ENCODE data around the gene RASGRF1. TPM values are rescaled to one million over a fixed set of nuclear protein-coding genes. Genes with fewer than 3 reads are reported as not detected.

RASGRF1 gene
- total RNA-seq, 2 experiments from 2014 or later: not detected

DNA sequence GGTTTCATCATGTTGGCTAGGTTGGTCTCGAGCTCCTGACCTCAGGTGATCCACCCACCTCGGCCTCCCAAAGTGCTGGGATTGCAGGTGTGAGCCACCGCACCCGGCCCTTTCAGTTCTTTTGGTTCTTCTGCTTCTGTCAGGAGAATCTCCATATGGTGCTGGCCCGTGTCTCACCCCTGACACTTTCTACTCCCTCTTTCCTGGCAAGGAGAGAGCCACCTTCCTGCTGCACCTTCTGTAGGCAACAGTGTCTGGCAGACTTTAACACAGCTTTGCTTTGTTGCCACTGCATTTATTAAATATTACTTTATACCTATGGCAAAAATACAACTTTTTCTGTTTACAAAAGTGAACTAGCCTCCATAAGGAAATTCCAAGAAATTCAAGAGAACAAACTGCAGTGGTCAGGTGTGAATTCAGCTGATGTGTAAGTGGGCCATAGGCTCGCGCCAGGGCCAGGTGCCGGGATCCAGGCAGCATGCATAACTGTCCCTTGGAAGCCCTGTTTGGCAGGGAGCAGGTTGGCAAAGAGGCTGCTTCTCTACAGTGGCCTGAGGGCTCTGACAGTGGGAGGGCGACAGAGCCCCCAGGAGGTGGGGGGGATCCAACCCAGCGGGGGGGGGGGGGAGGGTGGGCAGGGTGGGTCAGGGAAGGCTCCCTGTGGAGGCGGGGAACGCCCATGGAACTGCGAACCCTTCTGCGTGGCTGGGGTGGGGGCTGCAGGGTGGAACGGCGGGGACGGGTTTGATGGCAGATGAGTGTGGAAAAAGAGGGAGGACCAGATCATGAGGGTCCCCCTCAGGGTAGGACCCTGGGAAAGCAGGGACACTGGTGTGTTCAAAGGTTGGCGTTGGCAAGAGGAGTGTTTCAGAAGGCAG lies 166.9 kb downstream of the RASGRF1 start:
- no peaks in the 10 kb centered on the region for H3K9me3 Mint-ChIP-seq
- Histone ChIP-seq H3K36me3 (ENCODE audit: insufficient read depth, low read length) (peaks cover 58% of the 10 kb centered on the region), H3K27me3 (ENCODE audit: control insufficient read depth in 1 of 2, insufficient read depth in 2 of 2, low read length in 2 of 2) (no peaks in the 10 kb centered on the region), H3K9me3 (ENCODE audit: control insufficient read depth in 1 of 2, insufficient read depth in 1 of 2, low read length in 2 of 2) (no peaks in the 10 kb centered on the region), H3K4me1 (ENCODE audit: insufficient read depth, low read length) (no peaks in the 10 kb centered on the region), H3K4me3 (ENCODE audit: low read length) (no peak overlapping the region), H3K27ac (ENCODE audit: low read depth in 1 of 2, low read length in 2 of 2) (no peak overlapping the region)
- H3K27me3 Mint-ChIP-seq: no peaks in the 10 kb centered on the region
- peaks cover 42% of the 10 kb centered on the region for H3K36me3 Mint-ChIP-seq (ENCODE audit: low read depth)
- no peaks in the 10 kb centered on the region for H3K4me1 Mint-ChIP-seq (ENCODE audit: low read depth)
- CTCF ChIA-PET: no interaction called here
- H3K4me3 Mint-ChIP-seq: no peak overlapping the region
- intact Hi-C loops (cut with DNase I, micrococcal nuclease): no loop called here
- POLR2A ChIA-PET: no interaction called here
- ATAC-seq (ENCODE audit: poor library complexity) (no peak), DNase-seq (no peak)
- no peak overlapping the region for H3K27ac Mint-ChIP-seq
- TF ChIP-seq, protein P1, sequence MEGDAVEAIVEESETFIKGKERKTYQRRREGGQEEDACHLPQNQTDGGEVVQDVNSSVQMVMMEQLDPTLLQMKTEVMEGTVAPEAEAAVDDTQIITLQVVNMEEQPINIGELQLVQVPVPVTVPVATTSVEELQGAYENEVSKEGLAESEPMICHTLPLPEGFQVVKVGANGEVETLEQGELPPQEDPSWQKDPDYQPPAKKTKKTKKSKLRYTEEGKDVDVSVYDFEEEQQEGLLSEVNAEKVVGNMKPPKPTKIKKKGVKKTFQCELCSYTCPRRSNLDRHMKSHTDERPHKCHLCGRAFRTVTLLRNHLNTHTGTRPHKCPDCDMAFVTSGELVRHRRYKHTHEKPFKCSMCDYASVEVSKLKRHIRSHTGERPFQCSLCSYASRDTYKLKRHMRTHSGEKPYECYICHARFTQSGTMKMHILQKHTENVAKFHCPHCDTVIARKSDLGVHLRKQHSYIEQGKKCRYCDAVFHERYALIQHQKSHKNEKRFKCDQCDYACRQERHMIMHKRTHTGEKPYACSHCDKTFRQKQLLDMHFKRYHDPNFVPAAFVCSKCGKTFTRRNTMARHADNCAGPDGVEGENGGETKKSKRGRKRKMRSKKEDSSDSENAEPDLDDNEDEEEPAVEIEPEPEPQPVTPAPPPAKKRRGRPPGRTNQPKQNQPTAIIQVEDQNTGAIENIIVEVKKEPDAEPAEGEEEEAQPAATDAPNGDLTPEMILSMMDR (IDR thresholded peaks at IDR 0.05): no peak

DNA sequence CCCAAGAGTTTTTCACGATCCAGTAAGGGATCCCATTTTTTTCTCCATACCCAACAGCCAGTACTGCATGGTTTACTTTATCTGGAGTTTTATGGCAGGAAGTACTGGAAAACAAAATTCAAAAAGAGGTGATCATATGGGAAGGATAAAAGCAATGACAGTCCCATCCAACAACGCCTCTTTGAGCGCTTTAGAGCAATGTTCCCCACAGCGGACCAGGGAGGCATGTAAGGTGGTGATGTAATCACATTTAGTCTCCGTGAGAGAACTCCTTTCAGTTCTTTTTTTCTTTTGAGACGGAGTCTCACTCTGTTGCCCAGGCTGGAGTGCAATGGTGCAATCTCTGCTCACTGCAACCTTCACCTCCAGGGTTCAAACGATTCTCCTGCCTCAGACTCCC lies 167.6 kb downstream of the RASGRF1 start:
- Mint-ChIP-seq H3K27me3 (no peaks in the 10 kb centered on the region), H3K4me1 (ENCODE audit: low read depth) (no peaks in the 10 kb centered on the region), H3K4me3 (no peak overlapping the region), H3K27ac (no peak overlapping the region), H3K9me3 (no peaks in the 10 kb centered on the region), H3K36me3 (ENCODE audit: low read depth) (peaks cover 47% of the 10 kb centered on the region)
- H3K9me3 ChIP-seq (ENCODE audit: control insufficient read depth in 1 of 2, insufficient read depth in 1 of 2, low read length in 2 of 2): no peaks in the 10 kb centered on the region
- peaks cover 64% of the 10 kb centered on the region for H3K36me3 ChIP-seq (ENCODE audit: insufficient read depth, low read length)
- DNase-seq: no peak
- ChIA-PET POLR2A (no interaction called here), CTCF (no interaction called here)
- intact Hi-C loops (cut with DNase I, micrococcal nuclease): no loop called here
- no peaks in the 10 kb centered on the region for H3K4me1 ChIP-seq (ENCODE audit: insufficient read depth, low read length)
- no peak for ATAC-seq (ENCODE audit: poor library complexity)
- no peaks in the 10 kb centered on the region for H3K27me3 ChIP-seq (ENCODE audit: control insufficient read depth in 1 of 2, insufficient read depth in 2 of 2, low read length in 2 of 2)
- no peak overlapping the region for H3K4me3 ChIP-seq (ENCODE audit: low read length)
- no peak overlapping the region for H3K27ac ChIP-seq (ENCODE audit: low read depth in 1 of 2, low read length in 2 of 2)
- TF ChIP-seq, protein P1 (IDR thresholded peaks at IDR 0.05): no peak

DNA sequence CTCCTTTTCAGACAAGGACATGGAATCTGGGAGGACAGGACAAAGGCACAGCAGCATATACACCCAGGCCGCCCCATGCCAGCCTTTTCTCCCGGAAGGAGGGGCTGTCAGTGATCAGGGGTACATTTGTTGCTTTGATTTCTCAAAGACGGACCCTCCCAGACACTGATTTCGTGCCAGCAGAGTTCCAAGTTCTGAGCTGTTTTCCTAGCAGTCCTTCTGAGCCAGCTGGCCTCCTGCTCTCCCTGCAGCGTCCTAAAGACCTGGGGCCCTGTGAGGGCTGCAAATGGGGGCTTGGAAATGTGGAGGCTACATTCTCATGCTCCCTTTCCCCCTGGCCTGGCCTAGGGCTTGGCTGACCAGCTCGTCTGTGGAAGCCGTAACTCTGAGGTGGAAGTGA lies 168.1 kb downstream of the RASGRF1 start:
- H3K4me1 ChIP-seq (ENCODE audit: insufficient read depth, low read length): no peaks in the 10 kb centered on the region
- ChIA-PET CTCF (no interaction called here), POLR2A (no interaction called here)
- no peaks in the 10 kb centered on the region for H3K9me3 Mint-ChIP-seq
- H3K4me1 Mint-ChIP-seq (ENCODE audit: low read depth): no peaks in the 10 kb centered on the region
- no peak overlapping the region for H3K27ac Mint-ChIP-seq
- no peak for DNase-seq
- no peaks in the 10 kb centered on the region for H3K27me3 Mint-ChIP-seq
- H3K36me3 ChIP-seq (ENCODE audit: insufficient read depth, low read length): peaks cover 65% of the 10 kb centered on the region
- H3K36me3 Mint-ChIP-seq (ENCODE audit: low read depth): peaks cover 51% of the 10 kb centered on the region
- no peak overlapping the region for H3K4me3 ChIP-seq (ENCODE audit: low read length)
- H3K4me3 Mint-ChIP-seq: no peak overlapping the region
- no peak for ATAC-seq (ENCODE audit: poor library complexity)
- no peak overlapping the region for H3K27ac ChIP-seq (ENCODE audit: low read depth in 1 of 2, low read length in 2 of 2)
- no peaks in the 10 kb centered on the region for H3K9me3 ChIP-seq (ENCODE audit: control insufficient read depth in 1 of 2, insufficient read depth in 1 of 2, low read length in 2 of 2)
- H3K27me3 ChIP-seq (ENCODE audit: control insufficient read depth in 1 of 2, insufficient read depth in 2 of 2, low read length in 2 of 2): no peaks in the 10 kb centered on the region
- intact Hi-C loops (cut with DNase I, micrococcal nuclease): no loop called here
- TF ChIP-seq, protein P1 (IDR thresholded peaks at IDR 0.05): no peak
